HL-60 (cell line): ENCODE results near the gene MAPT.

Source experiments
- DNase-seq, 2 experiments: peaks; one replicate each; pipeline ENCODE4 v3.0.0-alpha.2; 2010 to 2020; ENCODE audit warnings: low read depth in 1 of 2, low spot score in 1 of 2
- H3K27ac ChIP-seq: fragments of 250-450 bp; sonication (Bioruptor Pico); replicated peaks from 2 replicates; pipeline ENCODE4 v1.5.1; 2020; ENCODE audit warnings: mild to moderate bottlenecking, moderate library complexity
- H3K27me3 ChIP-seq: fragments of 250-450 bp; sonication (Bioruptor Pico); 2 replicates; pipeline ENCODE4 v1.5.1; 2021; ENCODE audit warnings: mild to moderate bottlenecking, moderate library complexity; ENCODE audit not compliant: insufficient read depth, poor library complexity, severe bottlenecking
- H3K4me3 ChIP-seq: replicated peaks from 2 replicates; pipeline ENCODE4 v1.5.1; 2011; ENCODE audit warnings: mild to moderate bottlenecking, control low read depth, low read length; ENCODE audit not compliant: insufficient read depth
- GABPA ChIP-seq: IDR thresholded peaks from 2 replicates; pipeline ENCODE4 v1.6.1; 2012; ENCODE audit warnings: low read depth
- POLR2AphosphoS5 ChIP-seq: IDR thresholded peaks from 2 replicates; pipeline ENCODE4 v1.6.1; 2012; ENCODE audit warnings: low read depth
- SPI1 ChIP-seq: IDR thresholded peaks from 2 replicates; pipeline ENCODE4 v1.6.1; 2012; ENCODE audit warnings: low read depth, mild to moderate bottlenecking, borderline replicate concordance
- TF ChIP-seq, protein P1 (sequence below): IDR thresholded peaks from 2 replicates; pipeline ENCODE4 v1.6.1; 2012; ENCODE audit warnings: low read depth; ENCODE audit not compliant: insufficient replicate concordance
- TF ChIP-seq, protein P2 (sequence below): IDR thresholded peaks from one replicate; pipeline ENCODE4 v1.5.1; 2011; ENCODE audit warnings: low read length, control low read depth, inconsistent platforms; ENCODE audit not compliant: insufficient read depth

The MAPT gene

DNA sequence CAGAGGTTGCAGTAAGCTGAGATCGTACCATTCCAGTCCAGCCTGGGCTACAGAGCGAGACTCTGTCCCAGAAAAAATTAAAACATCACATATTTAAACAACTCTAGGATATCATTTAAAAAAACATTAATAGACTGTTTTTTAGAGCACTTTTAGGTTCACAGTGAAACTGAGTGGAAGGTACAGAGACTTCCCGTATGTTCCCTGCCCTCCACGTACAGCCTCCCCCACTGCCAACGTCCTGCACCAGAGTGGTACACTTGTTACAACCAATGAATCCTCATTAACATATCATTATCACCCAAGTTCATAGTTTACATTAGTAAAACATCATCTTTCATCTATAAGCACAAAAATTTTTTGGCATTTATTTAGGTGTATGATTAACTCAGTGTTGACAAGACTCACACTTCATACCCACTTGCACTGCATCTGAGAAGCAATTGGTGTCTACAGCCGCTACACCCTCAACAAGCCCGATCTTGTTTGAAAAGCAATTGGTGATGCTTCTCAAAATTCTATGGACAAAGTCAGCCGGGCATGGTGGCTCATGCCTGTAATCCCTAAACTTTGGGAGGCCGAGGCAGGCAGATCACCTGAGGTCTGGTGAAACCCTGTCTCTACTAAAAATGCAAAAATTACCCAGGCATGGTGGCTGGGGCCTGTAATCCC is 64.8 kb downstream of the MAPT start:
- Histone ChIP-seq H3K27ac (no peak overlapping the region), H3K27me3 (no peaks in the 10 kb centered on the region), H3K4me3 (no peak overlapping the region)
- TF ChIP-seq, protein P1, sequence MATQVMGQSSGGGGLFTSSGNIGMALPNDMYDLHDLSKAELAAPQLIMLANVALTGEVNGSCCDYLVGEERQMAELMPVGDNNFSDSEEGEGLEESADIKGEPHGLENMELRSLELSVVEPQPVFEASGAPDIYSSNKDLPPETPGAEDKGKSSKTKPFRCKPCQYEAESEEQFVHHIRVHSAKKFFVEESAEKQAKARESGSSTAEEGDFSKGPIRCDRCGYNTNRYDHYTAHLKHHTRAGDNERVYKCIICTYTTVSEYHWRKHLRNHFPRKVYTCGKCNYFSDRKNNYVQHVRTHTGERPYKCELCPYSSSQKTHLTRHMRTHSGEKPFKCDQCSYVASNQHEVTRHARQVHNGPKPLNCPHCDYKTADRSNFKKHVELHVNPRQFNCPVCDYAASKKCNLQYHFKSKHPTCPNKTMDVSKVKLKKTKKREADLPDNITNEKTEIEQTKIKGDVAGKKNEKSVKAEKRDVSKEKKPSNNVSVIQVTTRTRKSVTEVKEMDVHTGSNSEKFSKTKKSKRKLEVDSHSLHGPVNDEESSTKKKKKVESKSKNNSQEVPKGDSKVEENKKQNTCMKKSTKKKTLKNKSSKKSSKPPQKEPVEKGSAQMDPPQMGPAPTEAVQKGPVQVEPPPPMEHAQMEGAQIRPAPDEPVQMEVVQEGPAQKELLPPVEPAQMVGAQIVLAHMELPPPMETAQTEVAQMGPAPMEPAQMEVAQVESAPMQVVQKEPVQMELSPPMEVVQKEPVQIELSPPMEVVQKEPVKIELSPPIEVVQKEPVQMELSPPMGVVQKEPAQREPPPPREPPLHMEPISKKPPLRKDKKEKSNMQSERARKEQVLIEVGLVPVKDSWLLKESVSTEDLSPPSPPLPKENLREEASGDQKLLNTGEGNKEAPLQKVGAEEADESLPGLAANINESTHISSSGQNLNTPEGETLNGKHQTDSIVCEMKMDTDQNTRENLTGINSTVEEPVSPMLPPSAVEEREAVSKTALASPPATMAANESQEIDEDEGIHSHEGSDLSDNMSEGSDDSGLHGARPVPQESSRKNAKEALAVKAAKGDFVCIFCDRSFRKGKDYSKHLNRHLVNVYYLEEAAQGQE, result no peak
- TF ChIP-seq POLR2AphosphoS5 (no peak), GABPA (no peak), SPI1 (no peak)
- TF ChIP-seq, protein P2, sequence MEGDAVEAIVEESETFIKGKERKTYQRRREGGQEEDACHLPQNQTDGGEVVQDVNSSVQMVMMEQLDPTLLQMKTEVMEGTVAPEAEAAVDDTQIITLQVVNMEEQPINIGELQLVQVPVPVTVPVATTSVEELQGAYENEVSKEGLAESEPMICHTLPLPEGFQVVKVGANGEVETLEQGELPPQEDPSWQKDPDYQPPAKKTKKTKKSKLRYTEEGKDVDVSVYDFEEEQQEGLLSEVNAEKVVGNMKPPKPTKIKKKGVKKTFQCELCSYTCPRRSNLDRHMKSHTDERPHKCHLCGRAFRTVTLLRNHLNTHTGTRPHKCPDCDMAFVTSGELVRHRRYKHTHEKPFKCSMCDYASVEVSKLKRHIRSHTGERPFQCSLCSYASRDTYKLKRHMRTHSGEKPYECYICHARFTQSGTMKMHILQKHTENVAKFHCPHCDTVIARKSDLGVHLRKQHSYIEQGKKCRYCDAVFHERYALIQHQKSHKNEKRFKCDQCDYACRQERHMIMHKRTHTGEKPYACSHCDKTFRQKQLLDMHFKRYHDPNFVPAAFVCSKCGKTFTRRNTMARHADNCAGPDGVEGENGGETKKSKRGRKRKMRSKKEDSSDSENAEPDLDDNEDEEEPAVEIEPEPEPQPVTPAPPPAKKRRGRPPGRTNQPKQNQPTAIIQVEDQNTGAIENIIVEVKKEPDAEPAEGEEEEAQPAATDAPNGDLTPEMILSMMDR, result no peak
- no peak for DNase-seq

- no peak for DNase-seq
- Histone ChIP-seq H3K27me3 (no peaks in the 10 kb centered on the region), H3K4me3 (no peak overlapping the region), H3K27ac (no peak overlapping the region)
- TF ChIP-seq SPI1 (no peak), GABPA (no peak), POLR2AphosphoS5 (no peak)
- TF ChIP-seq, protein P2, result no peak
- TF ChIP-seq, protein P1, result no peak
Observed at GRCh38 chr17:45960311-45960710, 66.0 kb downstream of the MAPT start.

DNA sequence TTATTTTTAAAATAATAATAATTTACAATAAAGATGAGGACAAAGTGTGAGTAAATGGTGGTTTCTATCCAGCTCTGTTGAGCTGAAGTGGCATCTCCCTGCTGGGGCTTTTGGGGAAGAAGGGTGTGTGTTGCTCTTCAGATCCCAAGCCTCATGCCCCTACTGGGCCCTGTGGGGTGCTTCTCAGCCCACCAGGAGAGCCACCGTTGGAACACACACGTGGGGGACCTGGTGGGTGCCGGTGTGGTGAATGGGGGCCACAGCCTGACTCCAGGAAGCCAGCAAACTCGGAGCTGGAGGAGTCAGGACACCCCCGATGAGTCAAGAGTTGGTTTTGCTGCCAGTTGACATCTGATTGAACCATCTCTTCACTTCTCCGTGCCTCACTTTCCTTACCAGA is 66.9 kb downstream of the MAPT start:
- TF ChIP-seq POLR2AphosphoS5, result no peak
- TF ChIP-seq GABPA, result no peak
- TF ChIP-seq, protein P2, result no peak
- H3K27me3 ChIP-seq, result peaks cover 5% of the 10 kb centered on the region

More for the DNA sequence above, 66.9 kb downstream of the MAPT start:
- no peak overlapping the region for H3K27ac ChIP-seq
- H3K4me3 ChIP-seq, result no peak overlapping the region
- no peak for DNase-seq
